IPS-NIHi7 (cell line): Measurements from ENCODE around the gene EMID1.

Source experiments
- DNase-seq: peaks from one replicate; pipeline ENCODE4 v3.0.0; 2012; ENCODE audit warnings: mixed read lengths; ENCODE audit errors: extremely low spot score

EMID1 gene

DNA sequence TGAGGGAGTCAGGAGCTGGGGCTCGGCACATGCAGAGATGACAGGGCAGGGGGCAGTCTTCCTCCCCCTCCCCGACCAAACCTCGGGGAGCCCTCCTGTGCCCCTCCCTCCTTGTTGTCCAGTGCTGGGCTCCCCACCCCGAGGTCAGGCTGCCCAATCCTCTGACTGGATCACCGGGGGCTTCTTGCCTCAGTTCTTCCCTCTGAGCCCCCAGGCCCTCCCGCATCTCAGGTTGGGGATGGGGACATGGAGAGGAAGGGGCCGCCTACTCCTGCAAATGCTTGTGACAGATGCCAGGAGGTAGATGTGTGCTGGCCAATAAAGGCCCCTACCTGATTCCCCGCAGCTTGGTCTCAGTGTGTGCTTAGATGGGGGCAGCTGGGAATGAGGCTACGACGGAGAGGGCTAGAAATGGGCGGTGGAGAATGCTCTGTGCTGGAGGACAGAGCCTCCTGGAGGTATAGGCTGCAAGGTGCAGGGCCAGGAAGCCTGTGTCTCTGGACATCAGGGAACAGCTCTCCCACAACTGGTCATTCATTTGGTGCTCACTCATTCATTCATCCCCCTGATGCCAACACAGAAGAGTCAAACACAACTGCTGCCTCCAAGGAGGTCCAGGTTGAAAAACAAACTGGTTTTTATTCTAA lies 53.7 kb downstream of the EMID1 start:
- DNase-seq, result peak; percentile 68

DNA sequence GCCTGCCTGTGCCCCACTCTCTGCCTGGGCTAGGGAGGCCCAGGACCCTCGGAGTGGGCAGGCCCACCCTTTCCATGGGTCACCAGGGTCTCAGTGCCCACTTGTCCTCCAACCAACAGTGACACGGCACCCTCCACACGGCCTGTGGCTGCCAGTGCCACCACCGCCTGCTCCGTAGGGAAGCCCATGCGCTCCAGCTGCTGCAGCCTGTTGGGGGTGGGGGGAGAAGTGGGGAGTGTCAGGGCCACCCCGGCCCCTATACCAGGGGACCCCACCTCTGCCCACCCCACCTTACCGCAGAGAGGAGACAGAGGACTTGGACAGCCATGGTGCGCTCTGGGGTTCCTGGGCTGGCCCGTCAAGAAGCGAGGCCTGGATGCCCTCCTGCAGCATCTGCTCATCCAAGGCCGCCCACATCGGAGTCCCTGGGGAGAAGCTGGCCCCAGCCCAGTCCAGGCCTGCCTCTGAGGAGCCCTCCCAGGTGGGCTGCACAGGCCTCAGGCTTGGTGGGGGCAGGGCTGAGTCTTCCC lies 54.4 kb downstream of the EMID1 start:
- DNase-seq, result no peak

GRCh38 chr22:29260601-29261315 lies 55.1 kb downstream of the EMID1 start:
- DNase-seq, result no peak

GRCh38 chr22:29263791-29264276 lies 58.1 kb downstream of the EMID1 start:
- DNase-seq, result no peak

DNA sequence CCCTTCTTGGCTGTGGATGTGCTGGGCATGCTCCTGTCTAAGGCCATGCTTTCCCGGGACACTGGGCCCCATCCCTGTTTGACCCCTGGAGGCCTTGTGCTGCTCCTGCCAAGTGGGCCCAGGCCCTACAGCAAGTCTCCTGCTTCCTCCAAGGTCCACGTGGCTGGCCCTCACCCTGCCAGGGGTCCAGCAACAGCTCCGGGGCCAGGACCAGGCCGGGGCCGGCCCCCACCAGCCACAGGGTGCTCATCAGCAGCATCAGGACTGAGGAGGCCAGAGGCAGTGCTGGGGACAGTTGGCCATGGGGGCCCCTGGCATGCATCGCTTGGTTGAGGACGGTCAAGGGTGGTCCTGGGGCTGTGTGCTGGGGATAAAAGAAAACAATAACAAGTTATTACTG lies 59.6 kb downstream of the EMID1 start:
- DNase-seq, result no peak

DNA sequence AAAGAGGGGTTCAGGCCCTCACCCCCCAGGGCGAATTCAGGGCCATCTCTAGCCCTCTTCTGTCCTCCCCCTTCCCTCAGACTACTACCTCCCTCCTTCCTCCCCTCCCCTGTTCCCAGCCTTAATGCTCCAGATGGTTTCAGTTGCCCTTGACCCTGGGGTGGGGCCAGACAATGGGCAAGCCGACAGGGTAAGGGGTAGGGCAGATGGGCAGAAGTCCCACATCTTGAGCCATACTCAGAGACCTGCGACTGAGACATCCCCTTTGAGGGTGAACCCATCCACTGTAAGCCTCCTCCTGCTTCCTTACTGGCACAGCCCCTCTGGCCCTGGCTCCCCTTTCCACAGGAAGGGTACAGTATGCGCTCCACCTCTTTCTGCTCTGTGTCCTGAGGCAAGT lies 60.2 kb downstream of the EMID1 start:
- DNase-seq, result no peak

GRCh38 chr22:29266564-29267461 lies 61.1 kb downstream of the EMID1 start:
- DNase-seq, result no peak

- DNase-seq, result no peak
Measured at GRCh38 chr22:29267462-29267857, 61.8 kb downstream of the EMID1 start.

- peak; percentile 93 for DNase-seq
Measured at GRCh38 chr22:29267858-29268510, 62.3 kb downstream of the EMID1 start, which contains the start of the genes EWSR1 and RHBDD3. EWSR1 (plus strand) TSS chr22:29268268; CDS start chr22:29268337, 69 bp downstream. RHBDD3 (minus strand) TSS chr22:29267981; CDS start chr22:29265626, 2,355 bp downstream.

DNA sequence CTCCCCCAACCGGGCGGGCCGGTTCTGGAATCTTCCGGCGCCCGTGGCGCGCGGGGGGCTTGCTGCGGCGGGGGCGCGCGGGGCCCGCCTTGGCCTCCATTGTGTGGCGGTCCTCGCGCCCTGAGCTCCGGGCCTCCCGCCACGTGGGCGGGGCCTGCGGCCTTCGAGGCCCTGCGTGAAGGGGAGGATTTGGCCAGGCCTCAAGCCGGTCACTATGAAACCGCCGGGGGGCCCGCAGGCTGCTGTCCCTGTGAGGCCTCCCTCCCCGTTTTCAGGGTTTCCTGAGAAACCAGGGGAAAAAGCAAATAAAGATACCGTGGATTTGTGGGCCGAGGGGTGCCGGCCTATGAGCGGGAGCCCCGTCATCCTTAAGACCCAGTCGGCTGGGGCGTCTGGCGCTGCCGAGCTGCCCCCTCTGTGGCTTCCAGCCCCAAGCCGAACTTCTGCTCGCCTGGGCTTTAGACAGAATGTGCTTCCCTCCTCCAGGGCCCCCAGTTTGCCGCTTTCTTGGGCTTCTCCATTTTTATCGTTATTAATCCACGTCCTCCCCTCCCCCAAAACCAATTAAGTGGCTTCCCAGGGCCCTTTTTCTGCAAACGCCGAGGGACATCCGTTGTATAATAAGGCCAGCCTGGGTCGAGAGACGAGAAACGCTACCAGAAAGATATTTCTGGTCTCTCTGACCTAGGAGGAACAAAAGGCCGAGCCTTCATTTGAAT lies 63.0 kb downstream of the EMID1 start:
- DNase-seq, result no peak

- no peak for DNase-seq
Measured at GRCh38 chr22:29269230-29269604, 63.5 kb downstream of the EMID1 start.

- DNase-seq, result no peak
Measured at GRCh38 chr22:29269731-29270474, 64.2 kb downstream of the EMID1 start.

DNA sequence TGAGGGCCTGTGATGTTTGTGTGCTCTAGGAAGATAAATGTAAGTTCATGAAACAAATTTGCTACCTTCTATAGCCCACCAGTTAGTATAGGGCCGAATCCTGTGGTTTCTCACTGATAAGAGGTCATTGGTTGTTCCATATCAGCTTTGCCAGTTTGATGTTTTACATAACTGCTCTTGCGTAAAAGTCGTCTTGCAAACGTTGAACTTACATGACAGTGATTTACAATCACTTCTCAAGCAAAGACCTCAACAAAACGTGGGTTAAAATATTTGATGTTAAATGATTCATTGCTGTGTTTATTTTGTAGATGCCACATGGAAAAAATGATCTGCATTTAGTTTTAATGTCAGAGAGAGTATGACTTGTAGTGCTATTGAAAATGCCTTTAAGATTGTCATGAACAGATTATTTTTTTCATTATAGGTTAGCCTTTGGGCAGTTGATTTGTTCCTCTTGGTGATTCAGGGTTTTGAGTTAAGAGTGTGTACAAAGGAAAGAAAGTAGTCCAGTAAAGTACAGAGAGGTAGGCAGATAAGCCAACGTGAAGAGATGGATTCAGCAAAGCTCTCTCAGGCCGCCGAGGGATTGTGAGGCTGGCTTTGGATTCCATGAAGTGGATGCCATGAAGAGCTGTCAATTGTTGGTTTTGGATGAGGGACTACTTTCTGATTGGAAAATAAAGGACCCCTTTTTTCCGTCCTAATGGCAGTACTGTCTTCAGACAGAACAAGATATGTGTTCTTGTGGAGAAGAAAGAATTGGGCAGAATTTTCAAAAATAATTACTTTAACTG lies 65.0 kb downstream of the EMID1 start:
- DNase-seq, result no peak

- no peak for DNase-seq
Measured at GRCh38 chr22:29272624-29273023, 66.9 kb downstream of the EMID1 start.

DNA sequence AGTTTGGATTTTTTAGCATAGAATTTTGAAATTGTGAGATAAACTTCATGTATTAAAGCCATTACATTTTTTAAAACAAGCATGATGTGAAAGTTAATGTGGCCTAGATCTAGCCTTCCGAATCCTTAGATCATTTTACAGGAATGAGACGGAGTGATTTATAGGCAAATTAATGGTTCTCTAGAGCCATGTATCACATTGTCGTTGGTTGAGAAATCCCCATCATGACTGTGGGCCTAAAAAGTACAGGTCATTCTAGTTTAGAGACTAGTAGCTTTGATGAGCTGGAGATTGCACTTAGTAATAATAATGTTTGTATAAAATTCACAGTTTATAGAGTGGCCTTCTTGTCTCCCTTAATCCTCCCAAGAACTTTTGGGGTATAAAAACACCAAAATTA lies 69.5 kb downstream of the EMID1 start:
- no peak for DNase-seq

DNA sequence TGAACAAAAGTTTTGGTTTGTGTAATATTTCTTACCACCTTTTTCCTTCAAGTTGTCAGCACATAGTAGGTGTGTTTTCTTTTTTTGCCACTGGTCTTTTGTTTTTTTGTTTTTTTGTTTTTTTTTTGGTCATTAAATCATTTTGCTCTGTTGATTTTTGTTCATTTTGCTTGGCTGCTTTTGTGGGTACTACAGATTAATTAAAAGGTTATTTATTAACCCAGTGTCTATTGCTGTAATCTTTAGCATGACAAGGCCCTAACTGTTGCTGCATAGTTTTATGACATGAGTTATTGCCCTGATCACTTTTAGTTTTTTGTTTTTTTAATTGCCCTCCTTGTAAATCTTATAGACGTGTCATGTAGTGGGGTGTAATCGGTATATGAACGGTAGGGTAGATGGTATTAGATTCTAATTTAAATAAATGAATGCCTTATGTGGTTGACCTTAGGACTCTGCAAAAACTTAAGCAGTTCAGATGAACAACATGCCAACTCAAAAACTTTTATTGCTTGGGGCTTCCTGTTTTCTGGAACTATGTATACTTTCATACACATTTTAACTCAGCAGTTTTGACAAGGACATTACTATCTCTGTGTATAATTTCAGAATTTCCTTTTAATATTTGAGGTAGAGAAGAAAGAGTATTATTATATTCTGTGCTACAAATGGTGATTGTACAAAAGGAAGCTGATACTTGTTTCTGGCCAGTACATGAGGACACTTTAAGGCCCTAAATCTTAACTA lies 70.3 kb downstream of the EMID1 start:
- DNase-seq, result no peak

DNA sequence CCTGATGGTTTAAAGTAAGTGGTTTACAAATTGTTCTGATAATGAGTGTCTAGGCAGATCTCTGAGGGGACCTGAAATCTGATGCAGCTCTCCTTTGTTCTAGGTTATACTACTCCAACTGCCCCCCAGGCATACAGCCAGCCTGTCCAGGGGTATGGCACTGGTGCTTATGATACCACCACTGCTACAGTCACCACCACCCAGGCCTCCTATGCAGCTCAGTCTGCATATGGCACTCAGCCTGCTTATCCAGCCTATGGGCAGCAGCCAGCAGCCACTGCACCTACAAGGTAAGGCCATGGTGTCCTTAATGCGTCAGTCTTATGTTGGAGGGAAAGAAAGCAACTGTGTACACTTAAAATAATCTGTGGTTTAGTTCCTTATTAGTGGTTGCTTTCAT lies 72.2 kb downstream of the EMID1 start:
- DNase-seq, result no peak

GRCh38 chr22:29284196-29284595 lies 78.5 kb downstream of the EMID1 start:
- DNase-seq, result no peak

- no peak for DNase-seq
Measured at GRCh38 chr22:29288837-29289236, 83.1 kb downstream of the EMID1 start.
